ENCODE data around the gene AKT1. TPM values are rescaled to one million over a fixed set of nuclear protein-coding genes. Genes with fewer than 3 reads are reported as not detected.

The AKT1 gene
- total RNA-seq, 1 donor from 2014 or later = 191 TPM

DNA sequence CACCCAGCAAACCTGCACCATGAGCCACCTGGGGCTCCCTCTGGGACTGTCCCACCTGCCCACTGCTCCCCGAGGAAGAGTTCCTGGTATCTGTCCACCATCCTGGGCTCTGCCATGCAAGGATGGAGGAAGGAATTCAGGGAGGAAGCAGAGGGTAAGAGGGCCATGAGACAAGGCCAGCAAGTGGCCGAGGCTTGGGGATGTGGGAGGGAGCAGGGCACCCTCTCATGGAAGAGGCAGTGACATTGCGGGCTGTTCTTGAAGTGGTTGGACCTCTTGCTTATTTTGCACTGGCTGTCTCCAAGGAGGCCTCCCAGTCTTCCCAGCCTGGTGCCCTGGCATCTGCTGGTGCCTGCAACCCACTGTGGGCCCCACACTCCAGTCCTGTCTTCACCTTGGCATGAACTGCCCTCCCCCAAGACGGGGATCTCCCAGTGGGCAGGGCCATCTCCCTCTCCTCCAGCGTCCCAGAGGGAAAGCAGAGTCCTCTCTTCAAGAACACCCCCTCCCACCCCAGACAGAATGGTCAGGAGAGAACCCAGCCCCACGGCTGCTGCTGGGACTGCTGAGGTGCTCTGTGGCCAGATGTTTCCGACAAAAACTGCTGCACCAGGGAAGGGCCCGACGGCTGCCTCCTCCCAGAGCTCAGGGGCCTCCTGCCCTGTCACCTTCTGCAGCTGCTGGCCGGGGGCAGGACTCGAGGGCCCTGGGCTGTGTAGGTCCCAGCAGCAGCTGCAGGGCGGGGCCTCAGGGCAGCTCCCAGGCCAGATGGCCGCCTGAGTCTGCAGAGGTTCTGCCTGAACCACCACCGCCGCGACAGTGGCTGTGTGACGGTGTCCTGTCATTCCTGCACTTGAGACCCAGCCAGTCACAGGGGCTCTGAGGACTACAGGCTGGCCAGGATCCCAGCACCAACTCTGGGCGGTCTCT lies 1.8 kb upstream of the AKT1 start:
- TF ChIP-seq, protein P1, sequence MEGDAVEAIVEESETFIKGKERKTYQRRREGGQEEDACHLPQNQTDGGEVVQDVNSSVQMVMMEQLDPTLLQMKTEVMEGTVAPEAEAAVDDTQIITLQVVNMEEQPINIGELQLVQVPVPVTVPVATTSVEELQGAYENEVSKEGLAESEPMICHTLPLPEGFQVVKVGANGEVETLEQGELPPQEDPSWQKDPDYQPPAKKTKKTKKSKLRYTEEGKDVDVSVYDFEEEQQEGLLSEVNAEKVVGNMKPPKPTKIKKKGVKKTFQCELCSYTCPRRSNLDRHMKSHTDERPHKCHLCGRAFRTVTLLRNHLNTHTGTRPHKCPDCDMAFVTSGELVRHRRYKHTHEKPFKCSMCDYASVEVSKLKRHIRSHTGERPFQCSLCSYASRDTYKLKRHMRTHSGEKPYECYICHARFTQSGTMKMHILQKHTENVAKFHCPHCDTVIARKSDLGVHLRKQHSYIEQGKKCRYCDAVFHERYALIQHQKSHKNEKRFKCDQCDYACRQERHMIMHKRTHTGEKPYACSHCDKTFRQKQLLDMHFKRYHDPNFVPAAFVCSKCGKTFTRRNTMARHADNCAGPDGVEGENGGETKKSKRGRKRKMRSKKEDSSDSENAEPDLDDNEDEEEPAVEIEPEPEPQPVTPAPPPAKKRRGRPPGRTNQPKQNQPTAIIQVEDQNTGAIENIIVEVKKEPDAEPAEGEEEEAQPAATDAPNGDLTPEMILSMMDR (IDR thresholded peaks at IDR 0.05; ENCODE audit: insufficient read depth, low read length, severe bottlenecking) = no peak
- Histone ChIP-seq H3K36me3 (ENCODE audit: control insufficient read depth, insufficient read depth, low read length) (peaks cover 7% of the 10 kb centered on the region), H3K27me3 (ENCODE audit: control insufficient read depth, insufficient read depth, low read length) (no peaks in the 10 kb centered on the region), H3K4me3 (ENCODE audit: low read depth, low read length) (no peak overlapping the region)
- FAIRE-seq (no peak), DNase-seq (ENCODE audit: low read depth) (no peak)

DNA sequence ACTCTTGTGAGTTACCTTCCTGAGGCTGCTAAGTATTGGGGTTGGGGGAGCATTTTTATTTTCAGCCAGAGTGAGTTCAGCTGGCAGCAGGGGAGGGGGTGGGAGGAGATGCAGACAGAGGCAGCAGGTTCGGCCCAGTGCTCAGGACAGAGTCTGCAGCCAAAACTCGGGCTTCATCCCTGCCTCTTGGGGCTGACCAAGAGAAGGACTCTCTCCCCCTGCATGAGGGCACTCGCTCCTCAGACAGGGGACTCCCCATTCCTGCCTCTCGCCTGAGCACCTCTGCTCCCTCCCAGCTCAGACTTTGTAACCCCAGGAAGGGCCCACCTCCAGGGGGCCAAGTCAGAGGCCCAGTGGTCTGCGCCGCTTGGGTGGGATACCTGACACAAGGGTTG lies 1.1 kb upstream of the AKT1 start:
- no peak for FAIRE-seq
- no peak for DNase-seq (ENCODE audit: low read depth)
- H3K4me3 ChIP-seq (ENCODE audit: low read depth, low read length) = no peak overlapping the region
- H3K27me3 ChIP-seq (ENCODE audit: control insufficient read depth, insufficient read depth, low read length) = no peaks in the 10 kb centered on the region
- peaks cover 10% of the 10 kb centered on the region for H3K36me3 ChIP-seq (ENCODE audit: control insufficient read depth, insufficient read depth, low read length)
- TF ChIP-seq, protein P1 (IDR thresholded peaks at IDR 0.05; ENCODE audit: insufficient read depth, low read length, severe bottlenecking) = no peak

DNA sequence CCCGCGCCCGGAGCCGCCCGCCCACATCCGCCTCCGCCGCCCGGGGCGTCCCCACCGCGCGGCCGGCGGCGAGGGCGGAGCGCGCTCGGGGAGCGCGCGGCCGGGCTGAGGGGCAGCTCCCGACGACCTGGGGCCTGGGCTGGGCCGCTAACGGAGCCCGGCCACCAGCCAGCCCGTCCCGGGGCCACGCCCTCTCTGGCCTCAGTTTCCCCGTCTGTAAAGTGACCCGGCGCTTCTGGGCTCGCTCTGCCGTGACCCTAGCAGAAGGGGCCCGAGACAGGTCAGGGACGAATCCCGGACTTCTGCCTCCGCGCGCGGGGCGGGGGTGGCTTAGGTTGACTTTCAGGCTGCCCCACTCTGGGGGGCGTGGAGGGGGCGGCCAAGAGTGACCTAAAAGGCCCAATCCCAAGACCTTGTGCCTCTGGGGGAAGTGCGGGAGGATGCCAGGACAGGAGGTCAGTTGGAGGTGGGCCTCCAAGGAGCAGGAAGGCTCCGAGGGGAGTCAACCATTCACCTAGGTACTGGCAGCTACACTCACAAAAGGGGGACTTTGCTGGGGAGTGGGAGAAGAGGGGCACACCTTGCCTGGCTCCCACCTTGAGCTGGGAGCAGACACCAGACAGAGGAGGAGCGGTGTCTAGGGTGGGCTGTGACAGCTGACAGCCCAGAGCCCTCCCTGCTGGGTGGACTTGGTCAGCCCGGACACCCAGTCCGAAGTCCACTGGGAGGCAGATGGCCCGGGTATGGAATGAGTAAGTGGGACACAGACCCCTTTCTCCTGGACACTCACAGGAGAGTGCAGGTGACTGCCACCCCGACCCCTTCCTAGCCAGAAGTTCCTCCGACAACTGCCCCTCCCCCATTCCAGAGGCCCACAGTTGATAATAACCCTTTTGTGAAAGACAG lies 486 bp upstream of the AKT1 start:
- FAIRE-seq (no peak), DNase-seq (ENCODE audit: low read depth) (no peak)
- Histone ChIP-seq H3K27me3 (ENCODE audit: control insufficient read depth, insufficient read depth, low read length) (no peaks in the 10 kb centered on the region), H3K36me3 (ENCODE audit: control insufficient read depth, insufficient read depth, low read length) (peaks cover 15% of the 10 kb centered on the region), H3K4me3 (ENCODE audit: low read depth, low read length) (peak overlapping the region; percentile 74)
- TF ChIP-seq, protein P1 (IDR thresholded peaks at IDR 0.05; ENCODE audit: insufficient read depth, low read length, severe bottlenecking) = no peak

DNA sequence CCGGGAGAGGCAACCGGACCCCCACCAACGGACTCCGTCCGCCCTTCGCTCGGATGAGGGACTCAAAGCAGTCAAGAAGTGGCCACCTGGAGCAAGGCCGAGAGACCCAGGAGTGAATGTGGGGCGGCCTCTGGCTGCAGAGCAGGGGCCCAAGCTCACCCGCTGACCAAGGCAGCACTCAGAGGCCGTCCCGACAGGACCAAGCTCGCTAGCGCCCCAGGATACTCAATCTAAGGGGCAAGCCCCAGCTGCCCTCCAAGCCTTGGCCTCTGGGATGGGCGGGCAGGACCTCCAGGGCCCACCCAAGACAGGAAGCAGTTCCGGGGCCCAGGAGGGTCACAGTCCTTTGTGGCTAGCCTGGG lies 936 bp downstream of the AKT1 start:
- Histone ChIP-seq H3K36me3 (ENCODE audit: control insufficient read depth, insufficient read depth, low read length) (peaks cover 21% of the 10 kb centered on the region), H3K4me3 (ENCODE audit: low read depth, low read length) (peak overlapping the region; percentile 74), H3K27me3 (ENCODE audit: control insufficient read depth, insufficient read depth, low read length) (no peaks in the 10 kb centered on the region)
- DNase-seq (ENCODE audit: low read depth) = no peak
- FAIRE-seq = no peak
- TF ChIP-seq, protein P1 (IDR thresholded peaks at IDR 0.05; ENCODE audit: insufficient read depth, low read length, severe bottlenecking) = no peak

DNA sequence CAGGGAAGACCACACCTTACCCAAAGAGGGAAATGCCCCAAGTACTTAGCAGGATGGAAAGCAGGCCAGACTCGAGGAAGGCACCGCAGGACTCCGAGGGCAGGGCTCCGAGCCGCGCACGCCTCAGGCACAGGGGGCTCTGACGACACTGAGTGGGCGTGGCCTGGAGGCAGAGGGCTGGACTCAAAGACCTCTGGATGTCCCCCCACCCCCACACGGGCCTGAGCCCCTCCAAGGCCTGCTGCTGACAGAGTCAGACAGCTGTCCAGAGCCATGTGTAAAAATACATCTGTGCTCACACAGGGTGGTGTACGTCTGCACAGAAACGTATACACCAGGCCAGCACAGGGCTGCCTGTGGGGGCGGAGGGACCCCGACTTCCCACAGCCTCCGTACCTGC lies 1.4 kb downstream of the AKT1 start:
- TF ChIP-seq, protein P1 (IDR thresholded peaks at IDR 0.05; ENCODE audit: insufficient read depth, low read length, severe bottlenecking) = no peak
- Histone ChIP-seq H3K27me3 (ENCODE audit: control insufficient read depth, insufficient read depth, low read length) (no peaks in the 10 kb centered on the region), H3K4me3 (ENCODE audit: low read depth, low read length) (peak overlapping the region; percentile 74), H3K36me3 (ENCODE audit: control insufficient read depth, insufficient read depth, low read length) (peaks cover 21% of the 10 kb centered on the region)
- FAIRE-seq (no peak), DNase-seq (ENCODE audit: low read depth) (peak; percentile 44)
